Inflammatory macrophage (primary cell): Measurements from ENCODE around the gene NAPEPLD.
"Not testable (repeated sequence)": the region's sequence is repeated elsewhere in the genome, so short reads cannot be mapped to it uniquely, and the experiment has no call there.

Source experiments
- DNase-seq, 2 donors: peaks; one replicate each; pipeline ENCODE4 v3.0.0-alpha.2; 2020 to 2022
- total RNA-seq, 18 experiments: gene quantifications; one replicate each; lab custom pipeline; 2026; ENCODE audit warnings: mixed read lengths in 6 of 18, inconsistent platforms in 2 of 18; lab: John Stamatoyannopoulos, UW

Gene NAPEPLD
- 0.52 to 13.9 (median 4.1) reads per million in 18 experiments for total RNA-seq

DNA sequence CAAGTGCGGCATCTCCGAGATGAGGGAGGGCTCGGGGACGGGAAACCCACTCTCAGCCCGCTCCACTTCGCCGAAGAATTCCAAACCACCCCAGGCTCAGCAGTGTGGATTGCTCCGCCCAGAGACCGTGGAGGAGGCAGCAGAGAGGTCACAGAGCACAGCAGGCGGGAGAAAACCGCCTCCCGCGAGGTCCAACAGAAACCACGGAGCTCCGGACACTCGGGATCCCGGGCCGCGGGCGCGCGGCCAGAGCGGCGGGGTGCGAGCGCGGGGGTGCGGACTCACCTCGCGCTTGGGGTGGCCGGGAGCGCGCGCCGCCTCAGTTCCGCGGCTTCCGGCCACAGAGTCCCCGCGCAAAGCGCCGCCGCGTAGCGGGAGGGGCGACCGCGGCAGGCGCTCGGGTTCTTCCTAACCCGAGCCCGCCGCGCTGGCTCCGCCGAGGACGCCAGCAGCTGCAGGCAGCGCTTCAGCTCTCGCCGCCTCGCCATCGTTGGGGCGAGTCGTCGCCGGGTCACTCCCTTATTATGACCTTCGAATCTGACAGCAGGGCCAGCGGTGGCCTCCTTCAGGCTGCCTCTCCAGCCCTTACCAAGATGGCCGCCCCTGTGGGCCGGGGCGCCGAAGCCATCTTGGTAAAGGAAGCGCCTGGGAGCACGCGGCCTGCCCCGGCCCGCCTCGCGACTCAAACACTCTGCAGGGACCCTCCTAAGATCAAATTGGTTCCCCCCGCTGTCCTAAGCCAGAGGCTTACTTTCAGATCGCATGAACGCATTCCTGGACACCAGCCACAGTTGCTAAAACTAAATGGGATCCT lies at the start of gene NAPEPLD:
Gene NAPEPLD (minus strand): TSS at position 106 of the 814 bp plus-strand sequence. CDS start 20,323 bp downstream, outside the sequence.
- peak; percentile 82 to 90 for DNase-seq

DNA sequence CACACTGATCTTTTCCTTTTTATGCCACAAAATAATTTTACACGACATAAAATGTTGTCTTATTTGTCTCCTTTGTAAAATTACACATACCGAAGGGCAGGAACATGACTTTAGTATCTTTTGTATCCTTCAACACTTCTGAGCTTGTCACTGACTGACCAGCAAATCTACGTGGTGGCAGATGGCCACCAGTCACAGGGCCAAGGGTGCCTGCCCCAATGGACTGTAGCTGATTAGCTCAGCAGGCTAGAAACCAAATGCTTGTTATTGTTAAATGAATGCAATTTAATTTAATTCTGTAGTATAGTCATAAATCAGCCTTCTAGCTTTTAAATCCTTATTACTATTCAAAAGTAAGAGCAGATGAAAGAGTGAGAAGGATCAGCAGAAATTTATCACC lies 49.2 kb upstream of the NAPEPLD start:
- not testable (repeated sequence) for DNase-seq

DNA sequence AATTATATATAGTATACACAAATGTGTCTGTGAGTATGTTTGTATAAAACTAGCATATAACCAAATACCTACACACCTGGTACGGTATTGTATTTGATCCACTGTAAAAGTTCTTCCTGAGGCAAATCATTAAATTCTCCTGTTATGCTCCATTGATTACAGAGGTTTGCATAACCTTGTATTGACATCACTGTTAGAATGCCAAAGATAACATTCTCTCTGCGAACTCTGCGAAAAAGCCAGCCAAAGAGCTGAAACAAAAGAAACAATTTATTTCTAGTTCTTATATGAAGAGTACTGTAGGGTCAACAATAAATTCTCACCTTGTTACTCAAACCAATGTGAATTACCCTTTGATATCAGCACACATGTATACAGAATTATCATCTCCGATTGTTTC lies 46.5 kb upstream of the NAPEPLD start:
- not testable (repeated sequence) for DNase-seq

GRCh38 chr7:103172415-103173146 lies 23.7 kb upstream of the NAPEPLD start:
- DNase-seq = not testable (repeated sequence)

DNA sequence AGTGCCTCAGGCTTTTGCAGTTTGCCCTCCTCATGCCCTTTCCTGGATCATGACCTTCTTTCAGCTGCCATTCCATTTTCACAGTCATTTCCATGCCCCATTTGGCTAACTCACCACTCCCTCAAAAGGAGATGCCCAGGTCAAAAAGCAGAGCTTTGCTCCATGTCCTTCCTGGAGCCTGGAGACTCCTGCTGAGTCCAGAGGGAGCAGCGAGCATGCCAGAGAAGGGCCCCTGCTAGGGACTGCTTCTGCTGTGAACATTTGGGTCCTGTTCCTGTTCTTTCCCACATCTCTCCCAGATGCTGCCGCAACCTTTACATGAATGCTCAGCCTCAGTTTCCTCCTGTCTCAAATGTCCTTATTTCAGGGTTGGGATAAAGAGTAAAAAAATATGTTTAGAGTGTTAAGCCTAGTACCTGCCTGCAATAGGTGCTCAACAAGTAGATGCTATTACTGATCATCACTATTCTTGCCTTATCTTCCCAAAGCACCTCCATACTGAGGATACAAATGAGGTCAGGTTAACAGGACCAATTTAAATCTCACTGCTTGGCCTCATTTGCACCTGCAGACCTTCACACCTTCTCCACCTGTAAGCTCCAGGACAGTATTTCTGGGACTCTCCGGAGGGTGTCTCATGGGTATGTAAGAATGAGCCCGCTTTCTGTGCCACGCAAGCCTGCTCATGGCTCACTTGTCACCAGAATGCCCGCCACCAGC lies 23.0 kb upstream of the NAPEPLD start:
- DNase-seq = not testable (repeated sequence)

DNA sequence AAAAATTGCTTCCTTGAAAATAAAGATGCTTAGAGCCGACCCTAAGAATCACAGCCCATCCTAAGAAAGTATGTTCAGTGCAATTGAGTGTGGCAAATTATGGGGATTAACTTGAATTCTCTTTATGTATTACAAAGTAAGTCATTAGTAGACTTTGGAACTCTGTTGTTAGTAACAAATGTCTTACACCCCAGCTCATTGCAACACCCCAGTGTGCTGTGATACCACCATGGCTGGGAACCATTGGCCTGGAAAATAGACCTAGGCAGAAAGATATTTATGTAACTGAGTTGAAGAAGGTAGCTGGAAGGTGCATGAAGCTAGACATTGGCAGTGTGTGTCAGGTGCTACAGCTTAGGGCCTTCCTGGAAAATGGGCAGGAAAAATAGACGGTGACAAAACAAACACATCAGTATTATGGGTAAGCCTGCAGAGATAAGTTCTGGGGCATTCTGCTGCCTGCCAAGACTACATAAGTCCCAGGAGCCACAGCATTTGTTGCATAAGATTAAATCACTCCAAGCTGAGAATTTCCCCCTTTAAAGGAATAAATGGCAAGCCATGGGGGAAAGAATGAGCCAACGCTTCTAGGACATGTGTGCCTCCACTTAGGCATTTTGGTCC lies 18.1 kb upstream of the NAPEPLD start:
- not testable (repeated sequence) for DNase-seq

DNA sequence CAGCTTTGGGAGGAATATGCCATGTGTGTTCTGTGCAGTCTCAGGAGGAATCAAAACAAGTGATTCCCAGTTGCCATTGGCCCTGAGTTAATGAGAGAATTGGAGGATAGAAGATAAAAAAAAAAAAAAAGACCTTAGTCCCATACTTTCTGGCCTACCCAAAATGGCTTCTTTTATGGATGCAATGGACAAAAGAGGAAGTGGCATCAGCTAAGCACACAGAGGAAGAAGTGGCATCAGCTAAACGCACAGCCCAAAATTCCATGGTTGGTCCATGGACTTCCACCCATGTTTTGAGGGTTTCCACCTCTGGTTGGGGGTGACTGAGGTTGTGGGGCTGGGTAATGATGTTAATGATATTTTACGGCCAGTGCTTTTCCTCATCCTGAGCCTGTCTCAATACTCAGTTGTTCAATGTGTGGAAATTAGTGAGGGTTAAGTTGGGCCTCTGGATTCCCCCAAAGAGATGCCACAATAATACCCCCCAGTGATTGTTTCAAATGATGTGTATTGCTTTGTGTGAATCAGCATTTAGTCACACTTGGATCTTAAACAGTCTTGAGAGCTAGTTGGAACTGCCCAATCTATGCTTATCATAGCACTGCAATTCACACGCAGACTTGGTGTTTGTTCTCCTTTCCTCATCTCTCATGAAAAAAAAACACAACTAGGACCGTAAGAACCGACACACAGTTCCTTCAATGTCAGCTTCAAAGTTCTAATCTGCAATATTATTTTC lies 14.4 kb upstream of the NAPEPLD start:
- DNase-seq = not testable (repeated sequence)

- DNase-seq = not testable (repeated sequence)
These were observed 13.7 kb upstream of the NAPEPLD start for GRCh38 chr7:103162641-103163040.

GRCh38 chr7:103161998-103162616 lies 13.2 kb upstream of the NAPEPLD start:
- not testable (repeated sequence) for DNase-seq

DNA sequence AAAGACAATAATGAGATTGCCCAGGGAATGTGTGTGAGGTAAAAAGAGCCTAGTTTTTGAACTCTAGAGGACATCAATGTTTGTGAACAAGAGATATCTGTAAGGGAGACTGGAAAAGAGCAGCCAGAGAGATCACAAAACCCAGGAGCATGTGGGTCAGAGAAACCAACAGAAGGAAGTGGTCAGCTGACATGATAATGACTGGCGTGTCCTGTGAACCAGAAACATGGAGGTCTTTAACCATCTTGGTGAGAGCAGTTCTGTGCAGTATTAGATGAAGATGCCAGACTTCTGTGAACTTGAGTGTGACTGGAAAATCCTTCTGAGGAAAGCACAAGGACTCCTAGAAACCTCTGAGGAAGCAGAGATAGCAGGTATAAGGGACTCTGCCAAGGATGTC lies 10.2 kb upstream of the NAPEPLD start:
- DNase-seq = not testable (repeated sequence)

DNA sequence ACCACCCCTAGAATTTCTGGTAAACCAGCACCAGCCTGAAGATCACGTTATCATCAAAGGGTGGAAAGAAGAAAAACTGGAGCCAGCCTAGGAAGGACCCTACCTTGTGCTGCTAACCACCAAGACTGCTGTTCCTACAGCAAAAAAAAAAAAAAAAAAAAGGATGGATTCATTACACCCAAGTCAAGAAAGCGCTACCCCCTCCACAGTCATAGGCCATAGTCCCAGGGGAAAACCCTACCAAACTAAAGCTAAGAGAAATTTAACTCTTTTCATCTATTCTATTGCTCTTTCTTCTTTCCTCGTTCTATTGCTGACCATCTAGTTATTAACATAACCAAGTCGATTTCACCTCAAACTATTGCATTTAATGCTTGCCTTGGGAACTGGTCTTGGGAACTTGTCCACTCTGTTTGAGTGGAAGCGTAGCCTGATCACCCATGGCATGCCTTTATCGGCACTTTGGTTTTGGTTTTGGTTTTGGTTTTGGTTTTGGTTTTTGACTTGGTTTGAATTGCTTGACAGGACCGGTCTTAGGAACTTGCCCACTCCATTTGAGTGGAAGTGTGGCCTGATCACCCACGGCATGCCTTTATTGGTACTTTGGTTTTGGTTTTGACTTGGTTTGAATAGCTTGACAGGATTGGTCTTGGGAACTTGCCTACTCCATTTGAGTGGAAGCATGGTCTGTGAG lies 6.6 kb upstream of the NAPEPLD start:
- not testable (repeated sequence) for DNase-seq

DNA sequence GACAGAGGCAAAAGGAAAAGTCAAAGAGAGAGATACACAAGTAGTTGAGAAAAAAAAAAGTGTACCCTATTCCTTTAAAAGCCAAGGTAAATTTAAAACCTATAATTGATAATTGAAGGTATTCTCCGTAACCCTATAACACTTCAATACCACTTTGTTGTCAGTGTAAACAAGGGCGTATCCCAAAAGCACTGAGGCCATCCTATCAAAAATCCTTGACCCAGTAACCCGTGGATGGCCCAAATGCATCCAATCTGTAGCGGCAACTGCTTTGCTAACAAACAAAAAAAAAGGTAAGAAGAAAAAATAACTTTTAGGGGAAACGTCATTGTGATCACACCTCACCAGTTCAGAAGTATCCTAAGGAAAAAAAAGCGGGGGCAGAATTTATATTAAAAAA lies 5.1 kb upstream of the NAPEPLD start:
- DNase-seq = no peak

- DNase-seq = not testable (repeated sequence)
These were observed 4.1 kb upstream of the NAPEPLD start for GRCh38 chr7:103152744-103153617.

- DNase-seq = not testable (repeated sequence)
These were observed 3.2 kb upstream of the NAPEPLD start for GRCh38 chr7:103151993-103152676.

GRCh38 chr7:103150192-103150591 lies 1.3 kb upstream of the NAPEPLD start:
- no peak for DNase-seq

- no peak for DNase-seq
These were observed 895 bp upstream of the NAPEPLD start for GRCh38 chr7:103149808-103150180.

- no peak for DNase-seq
These were observed 537 bp downstream of the NAPEPLD start for GRCh38 chr7:103148131-103148993.

GRCh38 chr7:103144754-103145153 lies 4.1 kb downstream of the NAPEPLD start:
- not testable (repeated sequence) for DNase-seq
